ENCODE measurements around the gene C6orf136. TPM values are rescaled to one million over a fixed set of nuclear protein-coding genes. Genes with fewer than 3 reads are reported as not detected.

C6orf136 gene
- total RNA-seq, 1 donor from 2014 or later = 4.6 TPM

DNA sequence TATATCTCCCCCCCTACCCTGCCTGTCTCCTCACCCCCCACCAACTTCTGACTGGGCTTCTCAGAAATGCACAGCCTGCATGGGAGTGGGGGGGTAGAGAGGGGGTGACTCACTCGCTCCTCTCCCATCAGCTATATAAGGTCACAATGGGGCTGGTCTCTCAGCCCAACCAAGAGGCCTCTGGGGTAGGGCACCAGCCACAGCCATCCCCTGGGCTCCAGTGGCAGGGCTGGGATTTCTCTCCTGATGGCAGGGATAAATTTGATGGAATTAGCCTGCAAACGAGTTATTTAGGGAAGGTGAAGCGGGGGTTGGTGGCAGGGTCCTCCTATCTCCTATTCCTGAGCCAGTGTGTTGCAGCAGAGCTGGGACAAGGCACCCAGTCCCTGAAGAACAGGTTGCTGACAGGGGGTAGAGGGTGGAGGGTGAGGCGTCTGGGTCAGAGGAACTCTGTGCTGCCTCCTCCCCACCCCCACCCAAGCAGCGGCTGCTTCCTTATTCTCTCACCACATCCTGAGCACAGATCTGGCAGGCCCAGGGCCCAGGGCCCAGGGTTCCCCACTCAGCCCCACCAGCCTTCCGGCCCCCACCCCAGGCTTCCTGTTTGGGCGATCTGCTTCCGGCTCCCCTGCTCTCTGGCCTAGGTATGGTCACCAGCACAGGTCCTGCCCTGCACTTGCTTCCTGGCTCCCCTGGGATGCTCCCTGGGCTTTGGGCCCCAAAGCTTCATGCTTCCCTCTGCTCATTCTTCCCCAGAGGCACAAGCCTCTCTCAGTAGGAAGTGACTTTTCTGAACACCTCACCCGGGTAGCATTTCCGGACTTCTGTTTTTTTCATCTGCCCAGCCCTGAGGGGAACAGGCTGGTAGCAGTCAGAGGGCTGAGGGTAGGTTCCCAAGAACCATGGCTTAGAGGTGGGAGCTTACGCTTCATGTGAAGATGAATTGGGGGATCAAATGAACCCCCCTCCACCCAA is 35.5 kb downstream of the C6orf136 start:
- peak overlapping the region; percentile 94 for H3K4me3 ChIP-seq (ENCODE audit: low read depth, low read length)
- TF ChIP-seq, protein P1, sequence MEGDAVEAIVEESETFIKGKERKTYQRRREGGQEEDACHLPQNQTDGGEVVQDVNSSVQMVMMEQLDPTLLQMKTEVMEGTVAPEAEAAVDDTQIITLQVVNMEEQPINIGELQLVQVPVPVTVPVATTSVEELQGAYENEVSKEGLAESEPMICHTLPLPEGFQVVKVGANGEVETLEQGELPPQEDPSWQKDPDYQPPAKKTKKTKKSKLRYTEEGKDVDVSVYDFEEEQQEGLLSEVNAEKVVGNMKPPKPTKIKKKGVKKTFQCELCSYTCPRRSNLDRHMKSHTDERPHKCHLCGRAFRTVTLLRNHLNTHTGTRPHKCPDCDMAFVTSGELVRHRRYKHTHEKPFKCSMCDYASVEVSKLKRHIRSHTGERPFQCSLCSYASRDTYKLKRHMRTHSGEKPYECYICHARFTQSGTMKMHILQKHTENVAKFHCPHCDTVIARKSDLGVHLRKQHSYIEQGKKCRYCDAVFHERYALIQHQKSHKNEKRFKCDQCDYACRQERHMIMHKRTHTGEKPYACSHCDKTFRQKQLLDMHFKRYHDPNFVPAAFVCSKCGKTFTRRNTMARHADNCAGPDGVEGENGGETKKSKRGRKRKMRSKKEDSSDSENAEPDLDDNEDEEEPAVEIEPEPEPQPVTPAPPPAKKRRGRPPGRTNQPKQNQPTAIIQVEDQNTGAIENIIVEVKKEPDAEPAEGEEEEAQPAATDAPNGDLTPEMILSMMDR (conservative IDR thresholded peaks at IDR 0.05; ENCODE audit: low read depth, low read length) = no peak
- no peak for DNase-seq (ENCODE audit: low read depth)

DNA sequence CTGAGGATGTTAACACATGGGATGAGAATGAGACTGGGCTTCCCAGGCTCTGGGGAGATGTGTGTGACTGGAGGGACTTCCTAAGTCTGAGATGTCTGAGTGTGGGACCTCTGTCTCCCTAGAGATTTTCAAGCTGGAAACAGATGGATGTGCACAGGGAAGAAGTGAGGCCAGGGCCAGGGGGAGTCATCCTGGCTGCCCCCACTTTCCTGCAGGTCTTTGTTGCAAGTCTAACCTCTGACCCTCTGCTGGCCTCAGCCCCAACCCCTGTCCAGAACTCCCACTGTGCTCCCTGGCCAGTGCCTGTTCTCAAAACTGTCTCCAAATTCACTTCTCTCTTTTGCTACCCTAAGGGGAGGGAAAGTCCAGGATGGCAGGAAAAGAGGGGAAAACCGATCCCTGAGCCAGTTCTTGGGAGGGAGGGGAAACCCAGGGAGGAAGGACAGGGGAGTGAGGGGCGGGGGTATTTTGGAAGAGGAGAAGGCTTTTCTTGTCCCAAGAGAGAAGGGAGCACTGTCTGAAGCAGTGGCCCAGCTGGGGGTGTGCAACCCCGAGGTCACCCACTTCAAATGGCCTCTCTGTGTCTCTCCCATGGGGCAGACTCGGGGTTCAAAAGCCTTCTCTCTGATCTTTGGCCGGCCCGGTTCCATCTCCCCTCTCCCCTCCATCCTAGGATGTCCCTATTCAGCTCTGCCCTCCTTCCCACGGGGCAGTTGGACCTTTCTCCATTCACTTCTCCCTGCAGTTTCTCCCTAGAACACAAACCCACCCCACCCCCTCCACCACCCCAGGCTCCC is 36.4 kb downstream of the C6orf136 start:
- no peak for DNase-seq (ENCODE audit: low read depth)
- TF ChIP-seq, protein P1 (conservative IDR thresholded peaks at IDR 0.05; ENCODE audit: low read depth, low read length) = no peak
- peak overlapping the region; percentile 94 for H3K4me3 ChIP-seq (ENCODE audit: low read depth, low read length)

DNA sequence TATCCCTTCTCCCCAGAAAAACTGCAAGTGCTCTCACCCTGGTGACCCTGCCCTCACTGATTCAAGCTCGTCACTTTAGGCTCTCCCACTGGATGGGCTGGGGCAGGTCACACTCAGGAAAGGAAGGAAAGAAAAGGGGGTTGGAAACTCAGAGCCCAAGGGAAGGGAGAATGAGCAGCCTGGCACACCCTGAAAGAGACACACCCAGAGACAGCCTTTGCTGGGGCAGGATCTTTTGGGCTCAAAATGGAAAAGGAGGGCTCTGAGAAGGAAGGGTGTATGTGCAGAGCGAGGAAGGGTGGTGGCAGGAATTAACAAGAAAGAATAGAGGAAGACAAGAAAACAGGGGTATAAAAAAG is 37.0 kb downstream of the C6orf136 start:
- TF ChIP-seq, protein P1 (conservative IDR thresholded peaks at IDR 0.05; ENCODE audit: low read depth, low read length) = no peak
- H3K4me3 ChIP-seq (ENCODE audit: low read depth, low read length) = peak overlapping the region; percentile 94
- DNase-seq (ENCODE audit: low read depth) = no peak

DNA sequence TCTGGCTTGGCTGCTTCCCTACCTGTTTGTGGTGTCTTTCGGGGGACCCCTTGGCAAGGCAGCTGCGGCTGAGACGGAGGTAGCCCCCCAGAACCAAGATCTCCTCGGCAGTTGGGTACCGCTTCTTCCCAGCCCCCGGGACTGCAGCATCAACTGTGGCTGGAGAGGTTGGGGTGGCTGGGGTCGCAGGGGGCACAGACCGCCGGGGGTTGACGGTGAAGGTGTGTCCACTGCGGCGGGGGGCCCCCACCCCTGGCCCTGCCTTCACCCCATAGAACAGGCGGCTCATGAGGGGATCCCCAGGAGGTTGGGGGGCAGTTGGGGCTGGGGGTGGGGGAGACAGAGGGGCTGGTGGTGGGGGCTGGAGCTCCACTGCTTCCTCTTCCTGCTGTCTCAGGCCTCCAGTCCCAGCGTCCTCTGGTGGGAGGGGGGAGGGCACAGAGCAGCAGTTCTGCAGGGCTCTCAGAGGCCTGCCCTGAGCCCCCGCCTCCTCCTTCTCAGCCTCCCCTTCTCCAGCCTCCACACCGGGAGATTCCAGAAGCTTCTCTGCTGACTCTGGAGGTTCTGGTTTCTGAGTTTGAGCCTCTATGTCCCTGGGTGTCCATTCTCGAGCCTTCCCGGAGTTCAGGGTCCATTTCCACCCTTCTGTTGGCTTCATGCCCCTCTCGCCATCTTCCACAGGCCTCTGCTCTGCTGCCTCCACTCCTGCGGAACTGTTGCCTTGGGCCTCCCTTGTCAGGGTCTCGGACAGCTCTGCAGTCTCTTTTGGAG is 37.6 kb downstream of the C6orf136 start:
- TF ChIP-seq, protein P1 (conservative IDR thresholded peaks at IDR 0.05; ENCODE audit: low read depth, low read length) = no peak
- peak overlapping the region; percentile 94 for H3K4me3 ChIP-seq (ENCODE audit: low read depth, low read length)
- no peak for DNase-seq (ENCODE audit: low read depth)

DNA sequence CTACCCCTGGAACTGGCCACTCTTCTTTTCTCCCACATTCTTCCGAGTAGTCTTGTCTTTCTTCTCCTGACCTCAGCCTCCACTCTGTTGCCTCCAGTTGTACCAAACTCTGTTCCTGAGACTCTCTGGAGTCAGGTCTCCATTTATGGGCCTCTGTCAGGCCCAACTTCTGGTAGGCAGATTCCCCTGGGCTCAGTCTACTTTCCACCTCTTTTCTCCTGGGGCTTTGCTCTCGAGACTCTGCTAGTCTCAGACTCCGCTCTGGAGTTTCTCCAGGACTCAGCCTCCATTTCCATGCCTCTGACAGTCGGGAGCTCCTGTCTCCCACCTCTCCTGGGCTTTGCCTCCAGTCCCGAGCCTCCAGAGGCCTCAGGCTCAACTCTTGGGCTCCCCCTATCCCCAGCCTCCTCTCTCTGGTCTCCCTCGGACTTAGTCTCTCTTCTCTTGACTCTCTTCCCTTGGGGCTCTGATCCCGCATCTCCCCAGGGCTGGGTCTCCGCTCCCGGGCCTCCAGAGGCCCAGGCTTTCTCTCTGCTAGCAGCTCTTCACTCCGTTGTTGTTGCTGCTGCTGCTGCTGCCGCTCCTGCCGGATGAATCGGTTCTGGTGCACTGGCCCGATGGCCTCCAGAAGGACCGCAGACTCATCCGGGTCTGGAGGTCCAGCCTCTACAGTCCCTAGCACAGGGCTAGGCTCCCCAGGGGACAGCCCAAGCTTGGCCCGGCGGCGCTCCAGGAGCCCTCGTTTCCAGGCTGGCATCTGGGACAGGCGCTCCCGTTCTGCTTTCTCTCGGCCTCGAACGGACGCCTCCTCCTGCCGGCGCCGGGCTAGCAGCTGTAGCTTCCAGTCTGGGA is 38.5 kb downstream of the C6orf136 start:
- H3K4me3 ChIP-seq (ENCODE audit: low read depth, low read length) = peak overlapping the region; percentile 94
- TF ChIP-seq, protein P1 (conservative IDR thresholded peaks at IDR 0.05; ENCODE audit: low read depth, low read length) = peak; percentile 30
- DNase-seq (ENCODE audit: low read depth) = no peak

Data from epithelial cell of proximal tubule (primary cell).